Psoas muscle (tissue), 8 donors: ENCODE data around the gene DCC. TPM values are rescaled to one million over a fixed set of nuclear protein-coding genes. Genes with fewer than 3 reads are reported as not detected.

ENCODE experiments used
- ATAC-seq, 4 donors: fragments of 200-7000 bp; cut with Tn5 transposase; one replicate each; pipeline ENCODE4 v1.9.1; 2020; ENCODE audit warnings: moderate library complexity in 3 of 4, mild to moderate bottlenecking in 2 of 4
- DNase-seq, 2 donors: peaks; one replicate each; pipeline ENCODE4 v3.0.0-alpha.2; 2020
- H3K27ac ChIP-seq: fragments of 200-600 bp; one replicate; pipeline ENCODE4 v1.8.0; 2022
- H3K27me3 ChIP-seq, 3 donors: fragments of 200-600 bp in 1 of 3; one replicate each; pipeline versions ENCODE4 v1.6.1 to v1.8.0; 2013 to 2022; ENCODE audit warnings: low read length in 2 of 3, mild to moderate bottlenecking in 2 of 3, moderate library complexity in 1 of 3; ENCODE audit not compliant: insufficient read depth in 3 of 3
- H3K36me3 ChIP-seq, 2 donors: fragments of 200-600 bp in 1 of 2; one replicate each; pipeline versions ENCODE4 v1.6.1 to v1.8.0; 2013 to 2022; ENCODE audit warnings: low read depth in 1 of 2, mild to moderate bottlenecking in 1 of 2, moderate library complexity in 1 of 2; ENCODE audit not compliant: insufficient read depth in 1 of 2
- H3K4me1 ChIP-seq: fragments of 200-600 bp; one replicate; pipeline ENCODE4 v1.8.0; 2022
- H3K4me3 ChIP-seq: fragments of 200-600 bp; one replicate; pipeline ENCODE4 v1.8.0; 2022; ENCODE audit warnings: mild to moderate bottlenecking
- H3K9me3 ChIP-seq: fragments of 200-600 bp; one replicate; pipeline ENCODE4 v1.8.0; 2022
- WGBS, 3 donors: extraction: QIAGEN DNeasy Blood & Tissue Kit; methylation state at CpG; one replicate each; pipeline versions ENCODE4 v1.1.6 to v1.1.7; 2013; 5-methylcytosine and 5-hydroxymethylcytosine counted together
- intact Hi-C, 2 donors: fragments of 100-400 bp; cut with DNase I; formaldehyde crosslinking; loops; one replicate each; pipeline versions ENCODE4 v1.11.0 to v1.14.2; 2022
- polyA plus RNA-seq, 3 donors: library from polyadenylated mRNA; stranded (reverse); fragments of 200-250 nt; gene quantifications; one replicate each; pipeline ENCODE4 v1.2.3, GENCODE V29; 2013
- total RNA-seq, 4 donors: library from RNA; stranded (reverse); fragmentation: NEBNext Ultra II Directional in 2 of 4; extraction: Animal tissue kit (Norgen Biotek cat#: 25700) in 2 of 4; gene quantifications; one replicate each; pipeline versions ENCODE4 v1.2.1 to v1.2.4, GENCODE V29; 2021 to 2023
- TF ChIP-seq, protein P1 (sequence below): fragments of 200-600 bp; IDR thresholded peaks from one replicate; pipeline ENCODE4 v1.8.0; 2022; ENCODE audit warnings: antibody characterized with exemption
- donor health status: healthy with polysubstance abuse.
- donor health status: DM: no; HTN: no; CAD: no; lungs with moderate emphysema.
- donor health status: Bipolar disorder and iron deficiency.
- donor health status: healthy.
- donor health status: DM: yes; HTN: yes; CAD: no.
- donor health status: DM: no; HTN: no; CAD: no.
- donor health status: DM: no; HTN: no; CAD: no.
- donor health status: DM: yes; HTN: yes; CAD: no.

DCC gene
- total and polyA plus RNA-seq, 7 donors, result 0.01 to 0.02 TPM; not detected in 5

DNA sequence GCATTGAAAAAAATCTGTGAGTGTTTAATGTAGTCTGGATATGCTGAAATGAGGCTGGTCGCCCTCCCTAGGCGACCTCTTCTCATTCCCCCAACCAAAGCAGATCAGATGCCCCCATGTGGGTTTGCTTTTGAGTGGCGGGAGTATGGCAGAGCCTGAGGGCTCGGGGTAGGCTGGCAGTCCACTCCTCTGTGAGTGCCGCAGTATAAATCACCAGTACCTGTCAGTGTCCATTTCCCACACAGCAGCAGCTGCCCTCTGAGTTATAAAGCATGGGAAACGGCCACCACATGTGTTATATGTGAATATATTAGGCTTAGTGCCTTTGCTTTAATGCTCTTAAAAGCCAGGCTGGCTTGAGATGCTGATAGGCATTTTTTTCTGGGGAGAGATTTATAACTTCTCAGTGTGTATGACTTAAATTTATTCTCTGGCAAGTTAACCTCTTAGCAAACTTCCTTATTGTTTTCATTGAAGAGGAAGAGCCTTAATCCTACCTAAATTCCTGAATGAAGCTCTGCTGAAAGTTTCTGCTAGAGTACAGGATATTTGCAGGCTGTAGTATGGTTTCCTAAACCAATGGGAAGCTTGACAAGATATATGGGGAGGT, 3.8 kb downstream of the DCC start:
- TF ChIP-seq, protein P1, sequence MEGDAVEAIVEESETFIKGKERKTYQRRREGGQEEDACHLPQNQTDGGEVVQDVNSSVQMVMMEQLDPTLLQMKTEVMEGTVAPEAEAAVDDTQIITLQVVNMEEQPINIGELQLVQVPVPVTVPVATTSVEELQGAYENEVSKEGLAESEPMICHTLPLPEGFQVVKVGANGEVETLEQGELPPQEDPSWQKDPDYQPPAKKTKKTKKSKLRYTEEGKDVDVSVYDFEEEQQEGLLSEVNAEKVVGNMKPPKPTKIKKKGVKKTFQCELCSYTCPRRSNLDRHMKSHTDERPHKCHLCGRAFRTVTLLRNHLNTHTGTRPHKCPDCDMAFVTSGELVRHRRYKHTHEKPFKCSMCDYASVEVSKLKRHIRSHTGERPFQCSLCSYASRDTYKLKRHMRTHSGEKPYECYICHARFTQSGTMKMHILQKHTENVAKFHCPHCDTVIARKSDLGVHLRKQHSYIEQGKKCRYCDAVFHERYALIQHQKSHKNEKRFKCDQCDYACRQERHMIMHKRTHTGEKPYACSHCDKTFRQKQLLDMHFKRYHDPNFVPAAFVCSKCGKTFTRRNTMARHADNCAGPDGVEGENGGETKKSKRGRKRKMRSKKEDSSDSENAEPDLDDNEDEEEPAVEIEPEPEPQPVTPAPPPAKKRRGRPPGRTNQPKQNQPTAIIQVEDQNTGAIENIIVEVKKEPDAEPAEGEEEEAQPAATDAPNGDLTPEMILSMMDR, result no peak
- Histone ChIP-seq H3K9me3 (no peaks in the 10 kb centered on the region), H3K4me1 (no peaks in the 10 kb centered on the region), H3K27ac (no peak overlapping the region), H3K4me3 (no peak overlapping the region), H3K27me3 (peaks cover 0 to 43% (median 13%) of the 10 kb centered on the region in 3 donors), H3K36me3 (no peaks in the 10 kb centered on the region)
- ATAC-seq (no peak), DNase-seq (no peak)
- intact Hi-C loops, result no loop called here
- WGBS, 3 donors, result 28 to 34% (median 34%) methylated on average over 6 of the region's 6 CpGs

DNA sequence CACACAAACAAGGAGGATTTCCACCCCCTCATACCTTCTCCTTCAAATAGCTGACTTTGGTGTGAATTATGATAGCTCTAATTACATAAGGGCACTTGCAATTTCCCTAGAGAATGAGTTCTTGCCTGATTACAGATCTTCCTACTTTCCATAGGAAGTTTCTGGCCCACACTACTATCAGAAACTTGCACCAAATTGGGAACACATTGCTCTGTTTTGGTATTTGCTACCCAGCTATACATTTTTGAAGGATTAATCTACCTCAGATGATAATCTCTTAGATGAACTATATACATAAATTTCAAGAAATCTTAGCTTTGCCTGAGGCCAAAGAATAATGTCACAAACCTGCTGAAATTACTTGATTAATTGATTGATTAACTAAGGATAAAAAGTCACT, 4.9 kb downstream of the DCC start:
- DNase-seq, result no peak
- intact Hi-C loops, result no loop called here
- TF ChIP-seq, protein P1, result no peak
- ATAC-seq, result no peak
- Histone ChIP-seq H3K27me3 (peaks cover 0 to 33% (median 11%) of the 10 kb centered on the region in 3 donors), H3K4me3 (no peak overlapping the region), H3K27ac (no peak overlapping the region), H3K36me3 (no peaks in the 10 kb centered on the region), H3K4me1 (no peaks in the 10 kb centered on the region), H3K9me3 (no peaks in the 10 kb centered on the region)

DNA sequence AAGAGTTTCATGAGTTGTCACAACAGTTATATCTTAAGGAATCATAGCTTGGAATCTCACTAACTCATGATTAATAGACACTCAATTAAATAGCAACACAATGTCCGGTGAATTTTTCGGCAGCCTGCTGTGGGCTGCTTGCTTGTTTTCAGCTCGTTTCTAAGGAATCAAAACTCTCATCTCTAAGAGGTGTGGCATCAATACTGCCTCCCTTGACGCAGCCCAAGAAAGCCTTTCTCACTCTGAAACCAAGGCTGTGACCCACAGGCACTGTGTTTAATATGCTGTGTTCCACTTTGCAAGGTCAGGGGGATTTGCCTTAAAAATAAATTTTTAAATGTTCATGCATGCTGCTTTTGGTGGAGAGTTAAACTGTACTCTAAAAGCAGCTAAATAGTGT, 5.4 kb downstream of the DCC start:
- WGBS, 3 donors, result 55 to 56% (median 56%) methylated on average over 4 of the region's 4 CpGs
- Histone ChIP-seq H3K4me3 (no peak overlapping the region), H3K27me3 (peaks cover 0 to 27% (median 8%) of the 10 kb centered on the region in 3 donors), H3K36me3 (no peaks in the 10 kb centered on the region), H3K4me1 (no peaks in the 10 kb centered on the region), H3K9me3 (no peaks in the 10 kb centered on the region), H3K27ac (no peak overlapping the region)
- intact Hi-C loops, result no loop called here
- TF ChIP-seq, protein P1, result no peak
- no peak for DNase-seq
- ATAC-seq, result no peak

DNA sequence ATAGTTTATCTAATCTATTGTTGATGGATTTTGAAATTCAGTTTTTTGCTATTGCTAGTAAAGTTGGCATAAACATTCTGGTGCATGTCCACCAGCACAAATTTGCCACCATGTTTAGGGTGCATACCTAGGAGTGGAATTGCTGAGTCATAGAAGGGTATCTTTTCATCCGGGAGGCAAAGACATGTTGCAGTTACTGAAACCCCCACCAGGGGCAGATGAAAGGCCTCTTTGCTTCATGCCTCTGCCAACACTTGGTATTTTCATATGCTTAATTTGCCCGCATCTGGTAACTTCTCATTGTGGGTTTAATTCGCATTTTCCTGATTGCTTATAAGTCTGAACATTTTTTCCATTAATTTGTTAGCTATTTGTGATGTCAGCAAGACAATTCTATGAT, 8.2 kb downstream of the DCC start:
- no peak for ATAC-seq
- Histone ChIP-seq H3K4me3 (no peak overlapping the region), H3K4me1 (no peaks in the 10 kb centered on the region), H3K36me3 (no peaks in the 10 kb centered on the region), H3K9me3 (no peaks in the 10 kb centered on the region), H3K27me3 (peaks cover 0 to 3% (median 2%) of the 10 kb centered on the region in 3 donors), H3K27ac (no peak overlapping the region)
- WGBS, 3 donors, result 85 to 90% (median 85%) methylated on average over 3 of the region's 3 CpGs
- DNase-seq, result no peak
- TF ChIP-seq, protein P1, result no peak
- intact Hi-C loops, result no loop called here

DNA sequence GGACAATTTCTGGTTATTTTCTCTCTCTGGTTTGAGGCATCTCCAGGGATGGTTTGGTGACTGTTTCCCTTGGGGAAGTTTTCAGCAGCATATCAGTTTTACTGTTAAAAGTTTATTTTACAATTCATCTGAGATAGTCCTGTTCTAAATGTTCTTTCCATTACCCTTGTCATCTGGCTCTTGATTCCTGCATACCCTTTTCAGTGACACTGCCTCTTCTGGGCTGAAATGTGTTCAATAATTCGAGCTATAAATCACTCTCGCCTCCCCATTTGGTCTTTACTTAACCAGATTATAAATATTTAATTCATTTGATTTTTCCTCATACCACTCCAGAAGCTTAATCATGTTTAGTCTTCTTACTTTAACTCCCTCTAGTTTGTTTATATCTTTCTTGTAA, 9.5 kb downstream of the DCC start:
- TF ChIP-seq, protein P1, result no peak
- Histone ChIP-seq H3K9me3 (no peaks in the 10 kb centered on the region), H3K4me1 (no peaks in the 10 kb centered on the region), H3K4me3 (no peak overlapping the region), H3K36me3 (no peaks in the 10 kb centered on the region), H3K27me3 (peaks cover 0 to 3% (median 0%) of the 10 kb centered on the region in 3 donors), H3K27ac (no peak overlapping the region)
- 46 to 75% (median 69%) methylated on average over 2 of the region's 2 CpGs for WGBS, 3 donors
- DNase-seq (no peak), ATAC-seq (no peak)
- intact Hi-C loops, result no loop called here
